GM21360 (cell line): ENCODE measurements around the gene PAPPA.

Experiments
- ATAC-seq: cut with Tn5 transposase; IDR thresholded peaks from one replicate; pipeline ENCODE4 v1.9.1; 2021; ENCODE audit warnings: mild to moderate bottlenecking, moderate library complexity; ENCODE audit not compliant: unreplicated experiment

Gene PAPPA, protein sequence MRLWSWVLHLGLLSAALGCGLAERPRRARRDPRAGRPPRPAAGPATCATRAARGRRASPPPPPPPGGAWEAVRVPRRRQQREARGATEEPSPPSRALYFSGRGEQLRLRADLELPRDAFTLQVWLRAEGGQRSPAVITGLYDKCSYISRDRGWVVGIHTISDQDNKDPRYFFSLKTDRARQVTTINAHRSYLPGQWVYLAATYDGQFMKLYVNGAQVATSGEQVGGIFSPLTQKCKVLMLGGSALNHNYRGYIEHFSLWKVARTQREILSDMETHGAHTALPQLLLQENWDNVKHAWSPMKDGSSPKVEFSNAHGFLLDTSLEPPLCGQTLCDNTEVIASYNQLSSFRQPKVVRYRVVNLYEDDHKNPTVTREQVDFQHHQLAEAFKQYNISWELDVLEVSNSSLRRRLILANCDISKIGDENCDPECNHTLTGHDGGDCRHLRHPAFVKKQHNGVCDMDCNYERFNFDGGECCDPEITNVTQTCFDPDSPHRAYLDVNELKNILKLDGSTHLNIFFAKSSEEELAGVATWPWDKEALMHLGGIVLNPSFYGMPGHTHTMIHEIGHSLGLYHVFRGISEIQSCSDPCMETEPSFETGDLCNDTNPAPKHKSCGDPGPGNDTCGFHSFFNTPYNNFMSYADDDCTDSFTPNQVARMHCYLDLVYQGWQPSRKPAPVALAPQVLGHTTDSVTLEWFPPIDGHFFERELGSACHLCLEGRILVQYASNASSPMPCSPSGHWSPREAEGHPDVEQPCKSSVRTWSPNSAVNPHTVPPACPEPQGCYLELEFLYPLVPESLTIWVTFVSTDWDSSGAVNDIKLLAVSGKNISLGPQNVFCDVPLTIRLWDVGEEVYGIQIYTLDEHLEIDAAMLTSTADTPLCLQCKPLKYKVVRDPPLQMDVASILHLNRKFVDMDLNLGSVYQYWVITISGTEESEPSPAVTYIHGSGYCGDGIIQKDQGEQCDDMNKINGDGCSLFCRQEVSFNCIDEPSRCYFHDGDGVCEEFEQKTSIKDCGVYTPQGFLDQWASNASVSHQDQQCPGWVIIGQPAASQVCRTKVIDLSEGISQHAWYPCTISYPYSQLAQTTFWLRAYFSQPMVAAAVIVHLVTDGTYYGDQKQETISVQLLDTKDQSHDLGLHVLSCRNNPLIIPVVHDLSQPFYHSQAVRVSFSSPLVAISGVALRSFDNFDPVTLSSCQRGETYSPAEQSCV (N-terminal part only)

GRCh38 chr9:116153765-116154333, at the start of gene PAPPA:
TSS of gene PAPPA (plus strand) at chr9:116153791. CDS start at chr9:116154173, 382 bp downstream.
- no peak for ATAC-seq

DNA sequence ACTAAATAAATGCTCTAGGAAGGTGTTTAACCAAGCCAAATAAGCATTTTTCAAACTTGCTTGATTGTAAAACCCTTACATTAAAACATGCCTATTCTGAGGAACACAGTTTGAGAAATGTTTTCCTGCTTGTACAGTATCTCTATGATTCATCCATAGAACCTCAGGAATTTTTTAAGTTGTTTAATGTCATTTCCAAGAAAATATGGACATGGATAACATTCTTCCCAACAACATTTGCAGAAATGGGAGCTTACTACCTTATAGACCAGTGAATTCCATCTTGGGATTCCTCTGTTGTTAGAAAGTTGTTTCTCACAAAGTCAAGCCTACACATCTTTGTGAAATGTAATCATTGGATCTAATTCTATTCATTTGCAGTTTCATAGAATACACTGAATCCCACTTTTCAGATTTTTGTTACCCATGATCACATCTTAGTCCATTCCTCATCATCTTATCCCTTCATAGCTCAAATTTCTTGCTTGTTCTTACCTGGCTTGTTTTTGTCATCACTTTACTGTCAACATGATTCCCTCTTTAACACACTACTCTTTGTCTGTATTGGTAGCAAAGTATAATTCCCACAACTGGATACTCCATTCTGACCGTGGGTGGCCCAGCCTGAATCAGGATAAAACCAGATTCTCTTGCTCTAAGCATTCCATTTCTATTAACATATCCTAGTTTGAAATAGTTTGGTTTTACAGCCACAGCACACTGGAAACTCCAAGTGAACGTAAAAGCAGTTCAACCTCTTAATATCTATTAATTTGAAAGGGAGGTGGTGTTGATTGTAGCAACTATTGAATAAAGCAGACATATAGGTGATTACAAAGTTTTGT, 49.4 kb upstream of the PAPPA start:
- ATAC-seq: no peak

DNA sequence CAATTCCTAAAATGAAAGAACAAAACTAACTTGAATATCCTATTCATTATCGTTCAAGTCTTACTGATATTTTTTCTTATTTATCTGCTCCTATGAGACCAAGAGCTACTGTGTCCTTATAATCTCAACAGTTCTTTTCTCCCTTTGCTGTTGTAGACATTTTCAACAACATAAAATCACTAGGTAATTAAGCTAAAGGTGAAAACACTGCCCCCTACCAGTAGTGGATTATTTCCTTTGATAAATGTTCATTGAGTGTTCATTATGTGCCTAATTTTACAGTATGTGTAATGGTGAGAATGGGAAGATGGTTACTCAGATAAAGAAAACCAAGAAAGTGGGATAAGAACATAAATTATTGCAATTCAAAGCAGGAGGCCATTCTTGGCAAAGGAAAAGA, 41.4 kb upstream of the PAPPA start:
- no peak for ATAC-seq

GRCh38 chr9:116115761-116116353, 37.7 kb upstream of the PAPPA start:
- ATAC-seq: no peak

DNA sequence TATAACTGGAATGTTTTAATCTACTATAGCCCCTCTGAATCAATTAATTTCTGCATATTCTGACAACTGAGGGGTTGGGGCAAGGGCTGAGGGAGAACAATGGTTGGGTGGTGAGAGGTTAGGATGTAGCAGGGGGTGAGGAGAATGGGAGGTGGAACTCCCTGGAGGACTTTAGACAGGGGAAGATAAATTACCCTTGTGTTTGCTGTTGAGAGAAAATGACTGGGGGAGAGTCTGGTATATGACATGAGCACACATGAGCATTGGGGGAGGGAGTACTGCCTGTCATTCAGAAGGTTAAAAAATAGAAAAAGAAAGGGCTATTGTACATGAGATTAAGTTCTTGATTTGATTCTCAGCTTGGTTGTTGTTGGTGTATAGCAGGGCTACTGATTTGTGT, 37.2 kb upstream of the PAPPA start:
- ATAC-seq: no peak

DNA sequence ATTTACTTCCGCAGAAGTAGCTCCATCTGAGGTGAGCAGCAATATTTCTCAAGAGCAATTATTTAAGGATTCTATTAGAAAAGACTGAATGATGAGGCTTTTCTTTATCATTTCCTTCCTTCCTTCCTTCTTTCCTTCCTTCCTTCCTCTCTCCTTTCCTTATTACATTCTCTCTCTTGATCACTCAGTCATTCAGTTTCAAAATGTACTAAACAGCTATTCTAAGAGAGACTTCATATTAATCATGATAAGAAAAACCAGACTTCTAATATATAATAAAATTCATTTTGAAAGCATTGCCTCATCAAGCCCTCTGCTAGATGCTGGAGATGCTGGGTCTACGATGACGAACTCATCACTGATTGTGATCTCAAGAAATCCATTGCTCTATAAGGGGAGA, 30.4 kb upstream of the PAPPA start:
- ATAC-seq: no peak

DNA sequence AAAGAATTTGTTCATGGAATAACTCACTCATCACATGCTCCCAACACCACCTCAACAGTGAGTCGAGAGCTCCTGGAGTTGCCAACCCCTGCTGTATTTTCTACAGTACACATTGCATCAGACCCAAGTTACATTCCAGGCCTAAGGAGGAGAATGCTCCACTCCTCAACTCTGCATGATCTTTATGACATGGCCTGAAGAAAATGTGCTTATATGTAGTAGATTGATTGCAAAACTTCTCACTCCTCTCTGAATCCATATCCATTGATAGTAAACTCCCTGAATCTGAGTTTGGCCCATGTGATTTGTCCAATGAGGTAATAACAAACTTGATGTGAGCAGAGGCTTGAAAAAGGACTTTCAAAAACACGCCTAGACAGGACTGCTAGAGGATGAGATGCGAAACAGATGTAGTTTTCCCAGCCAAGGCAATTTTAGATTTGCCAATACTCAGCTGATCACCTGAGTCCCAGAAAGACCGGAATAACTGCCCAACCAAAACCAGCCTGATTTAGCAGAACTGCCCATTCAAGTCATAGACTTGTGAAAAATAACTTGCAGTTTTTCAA, 29.0 kb upstream of the PAPPA start:
- ATAC-seq: no peak

GRCh38 chr9:116133163-116133562, 20.4 kb upstream of the PAPPA start:
- no peak for ATAC-seq

DNA sequence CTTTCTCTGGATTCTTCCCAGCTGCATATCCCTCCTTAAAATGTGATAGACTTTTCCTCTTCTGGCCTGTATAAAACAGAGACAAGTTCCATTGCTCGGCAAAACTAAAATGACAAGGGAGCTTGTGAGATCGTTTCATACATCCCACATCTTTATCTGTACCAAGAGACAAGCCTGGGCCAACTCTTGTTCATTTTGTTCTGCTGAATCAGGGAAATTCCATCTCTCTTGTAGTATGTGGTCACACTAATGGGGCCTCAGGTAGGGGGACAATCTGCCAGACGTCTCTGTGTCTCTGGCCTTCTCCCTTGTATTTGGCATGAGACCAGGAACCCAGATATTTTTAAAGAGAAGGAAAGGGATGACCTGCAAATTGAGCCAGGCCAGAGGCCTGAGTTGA, 18.6 kb upstream of the PAPPA start:
- ATAC-seq: no peak

GRCh38 chr9:116137010-116137409, 16.6 kb upstream of the PAPPA start:
- no peak for ATAC-seq

DNA sequence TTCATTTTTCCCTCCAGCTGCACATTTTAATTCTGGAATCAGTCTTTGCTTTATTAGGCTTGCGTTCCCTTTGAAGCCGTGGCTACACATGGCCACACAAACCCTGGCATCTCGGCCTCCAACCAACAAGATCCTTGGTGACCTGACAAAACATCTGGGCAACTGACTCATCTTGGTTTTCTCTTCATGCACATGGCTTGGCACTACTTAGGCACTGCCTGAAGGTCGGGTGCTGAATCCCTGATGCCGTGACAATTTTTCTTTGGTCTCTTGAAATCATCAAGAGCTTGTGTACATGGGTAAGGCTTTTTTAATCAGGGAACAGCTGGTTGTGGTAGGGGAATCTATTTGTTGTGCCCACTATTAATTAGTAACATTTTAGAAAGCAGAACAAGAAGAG, 16.0 kb upstream of the PAPPA start:
- ATAC-seq: no peak

DNA sequence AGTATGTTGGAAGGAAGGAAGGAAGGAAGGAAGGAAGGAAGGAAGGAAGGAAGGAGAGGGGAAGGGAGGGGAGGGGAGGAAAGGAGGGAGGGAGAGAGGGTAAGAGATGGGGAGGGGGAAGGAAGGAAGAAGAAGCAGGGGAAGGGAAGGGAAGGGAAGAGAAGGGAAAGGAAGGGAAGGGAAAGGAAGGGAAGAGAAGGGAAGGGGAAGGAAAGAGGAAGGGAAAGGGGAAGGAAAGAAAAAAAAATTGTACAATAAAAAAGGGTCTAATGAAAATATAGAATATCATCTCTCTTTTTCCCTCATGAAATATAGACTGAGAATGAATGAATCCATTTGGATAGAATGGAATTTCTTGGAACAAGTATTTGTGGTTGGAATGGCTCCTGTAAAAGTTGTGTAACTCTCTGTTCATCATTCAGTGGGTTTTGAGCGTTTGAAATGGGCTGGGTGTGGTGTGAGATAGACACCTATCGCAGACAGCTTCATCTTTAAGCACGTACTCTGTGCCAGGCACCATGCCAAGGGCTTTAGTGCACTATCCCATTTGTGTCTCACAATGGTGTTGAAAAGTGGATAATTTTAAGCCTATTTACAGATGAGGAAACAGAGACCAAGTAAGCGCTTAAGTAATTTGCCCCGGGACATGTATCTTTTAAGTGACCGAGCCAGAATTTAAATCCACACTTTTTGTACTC, 11.6 kb upstream of the PAPPA start:
- no peak for ATAC-seq

DNA sequence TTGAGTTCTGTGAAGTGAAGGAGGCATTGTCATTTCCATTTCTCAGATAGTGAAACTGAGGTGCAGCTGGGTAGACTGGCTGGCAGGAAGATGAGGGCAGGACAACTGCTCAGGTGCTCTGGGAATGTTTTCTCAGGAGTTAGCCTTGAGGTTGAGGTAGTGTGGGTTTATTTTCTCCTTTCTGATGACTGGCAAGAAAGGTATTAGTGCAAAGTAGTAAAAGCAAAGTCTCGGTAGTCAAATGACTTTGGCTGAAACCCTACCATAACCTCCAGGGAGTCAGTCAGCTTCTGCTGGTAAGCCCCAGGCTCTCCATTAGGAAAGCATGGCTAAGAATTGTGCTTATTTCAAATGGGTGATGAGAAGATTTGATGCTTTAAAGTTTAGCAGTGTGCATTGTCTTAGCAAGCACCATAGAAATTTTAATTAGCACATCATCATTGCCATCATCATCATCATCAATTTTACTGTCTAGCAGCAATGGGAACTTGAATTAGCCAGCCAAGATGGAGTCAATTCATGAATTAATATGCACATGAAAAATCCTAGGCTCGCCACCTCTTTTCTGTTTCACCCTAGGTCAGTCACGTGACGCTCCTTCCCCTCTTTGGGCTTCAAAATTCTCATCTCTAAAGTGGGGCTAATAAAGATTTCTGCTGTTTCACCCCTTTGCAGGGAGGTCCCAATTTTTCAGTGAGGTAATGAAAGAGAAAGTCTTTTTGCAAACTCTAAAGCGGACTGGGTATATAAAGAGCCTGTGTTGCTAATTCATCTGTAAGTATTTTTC, 10.7 kb upstream of the PAPPA start:
- ATAC-seq: no peak

DNA sequence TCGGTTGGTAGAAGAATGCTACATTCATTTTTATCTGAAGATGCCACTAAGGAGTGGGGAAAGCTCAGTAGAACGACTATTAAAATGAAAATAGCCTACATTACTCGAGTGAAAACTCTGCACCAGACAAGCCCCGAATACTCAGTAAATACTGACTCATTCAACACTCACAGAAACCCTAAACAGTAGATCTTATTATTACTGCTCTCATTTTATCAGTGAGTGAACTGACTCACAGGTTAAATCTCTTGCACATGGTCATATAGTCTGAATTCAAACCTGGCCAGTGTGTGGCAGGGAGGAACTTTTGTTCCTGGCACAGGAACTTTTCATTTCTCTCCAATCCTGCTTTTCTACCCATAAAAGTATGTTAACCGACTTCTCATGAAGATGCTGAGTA, 9.6 kb upstream of the PAPPA start:
- no peak for ATAC-seq

GRCh38 chr9:116144555-116144954, 9.0 kb upstream of the PAPPA start:
- no peak for ATAC-seq

GRCh38 chr9:116145036-116145435, 8.6 kb upstream of the PAPPA start:
- ATAC-seq: no peak

GRCh38 chr9:116147821-116148220, 5.8 kb upstream of the PAPPA start:
- ATAC-seq: no peak

DNA sequence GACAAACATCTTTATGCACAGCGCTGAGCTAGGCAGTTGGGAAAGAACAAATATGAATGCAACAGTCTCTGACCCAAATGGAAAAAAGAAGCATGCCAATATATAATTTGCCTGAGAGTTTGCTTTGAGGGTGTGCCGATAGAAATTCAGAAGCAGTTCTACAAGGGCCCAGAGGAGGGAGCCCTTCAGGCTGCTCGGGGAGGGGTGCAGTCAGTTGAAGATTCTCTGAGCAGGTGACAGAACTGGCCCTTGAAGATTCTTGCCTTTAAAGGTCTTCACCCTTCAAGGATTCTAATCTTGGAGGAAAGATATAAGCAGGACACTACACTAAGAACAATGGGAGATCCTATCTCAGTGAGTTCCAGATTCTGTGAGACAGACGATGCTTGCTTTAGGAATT, 3.7 kb upstream of the PAPPA start:
- peak; percentile 86 for ATAC-seq
